NCI-H187 treated with DMSO at 0.1 percent for 48 hours (cell line): ENCODE measurements around the gene UBFD1.
"Not testable (repeated sequence)": the region's sequence is repeated elsewhere in the genome, so short reads cannot be mapped to it uniquely, and the experiment has no call there.

Experiments used
- DNase-seq: peaks from one replicate; lab custom pipeline; 2025; lab: John Stamatoyannopoulos, UW

UBFD1 gene

GRCh38 chr16:23608194-23608593, 50.7 kb downstream of the UBFD1 start:
- DNase-seq = no peak

DNA sequence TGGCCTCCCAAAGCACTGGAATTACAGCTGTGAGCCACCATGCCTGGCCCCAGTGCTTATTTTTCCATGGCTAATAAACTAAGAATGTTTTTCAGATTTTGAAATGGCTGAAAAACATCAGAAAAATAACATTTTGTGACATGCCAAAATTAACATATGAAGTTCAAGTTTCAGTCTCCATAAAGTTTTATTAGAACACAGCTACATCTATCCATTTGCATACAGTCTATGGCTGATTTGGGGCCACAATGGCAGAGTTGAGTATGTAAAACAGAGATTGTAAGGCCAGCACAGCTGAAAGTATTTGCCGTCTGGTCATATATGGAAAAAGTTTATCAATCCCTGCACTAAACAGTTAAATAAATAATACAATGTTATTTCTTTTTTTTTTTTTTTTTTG, 52.4 kb downstream of the UBFD1 start:
- no peak for DNase-seq

DNA sequence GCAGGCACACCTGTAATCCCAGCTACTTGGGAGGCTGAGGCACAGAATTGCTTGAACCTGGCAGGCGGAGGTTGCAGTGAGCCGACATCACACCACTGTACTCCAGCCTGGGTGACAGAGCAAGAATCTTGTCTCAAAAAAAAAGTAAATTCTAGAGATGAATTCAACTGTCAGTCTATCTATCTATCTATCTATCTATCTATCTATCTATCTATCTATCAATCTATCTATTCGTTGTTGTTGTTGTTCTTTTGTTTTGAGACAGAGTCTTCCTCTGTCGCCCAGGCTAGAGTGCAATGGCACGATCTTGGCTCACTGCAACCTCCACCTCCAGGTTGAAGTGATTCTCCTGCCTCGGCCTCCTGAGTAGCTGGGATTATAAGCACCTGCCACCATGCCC, 53.4 kb downstream of the UBFD1 start:
- not testable (repeated sequence) for DNase-seq

- DNase-seq = no peak
Measured at GRCh38 chr16:23611936-23612335, 54.4 kb downstream of the UBFD1 start.

- DNase-seq = no peak
Measured at GRCh38 chr16:23615805-23616204, 58.3 kb downstream of the UBFD1 start.
